ENCODE results near the gene SPACDR.

The SPACDR gene

GRCh38 chr7:100484673-100485045, 20.6 kb upstream of the SPACDR start:
- no peak for DNase-seq

DNA sequence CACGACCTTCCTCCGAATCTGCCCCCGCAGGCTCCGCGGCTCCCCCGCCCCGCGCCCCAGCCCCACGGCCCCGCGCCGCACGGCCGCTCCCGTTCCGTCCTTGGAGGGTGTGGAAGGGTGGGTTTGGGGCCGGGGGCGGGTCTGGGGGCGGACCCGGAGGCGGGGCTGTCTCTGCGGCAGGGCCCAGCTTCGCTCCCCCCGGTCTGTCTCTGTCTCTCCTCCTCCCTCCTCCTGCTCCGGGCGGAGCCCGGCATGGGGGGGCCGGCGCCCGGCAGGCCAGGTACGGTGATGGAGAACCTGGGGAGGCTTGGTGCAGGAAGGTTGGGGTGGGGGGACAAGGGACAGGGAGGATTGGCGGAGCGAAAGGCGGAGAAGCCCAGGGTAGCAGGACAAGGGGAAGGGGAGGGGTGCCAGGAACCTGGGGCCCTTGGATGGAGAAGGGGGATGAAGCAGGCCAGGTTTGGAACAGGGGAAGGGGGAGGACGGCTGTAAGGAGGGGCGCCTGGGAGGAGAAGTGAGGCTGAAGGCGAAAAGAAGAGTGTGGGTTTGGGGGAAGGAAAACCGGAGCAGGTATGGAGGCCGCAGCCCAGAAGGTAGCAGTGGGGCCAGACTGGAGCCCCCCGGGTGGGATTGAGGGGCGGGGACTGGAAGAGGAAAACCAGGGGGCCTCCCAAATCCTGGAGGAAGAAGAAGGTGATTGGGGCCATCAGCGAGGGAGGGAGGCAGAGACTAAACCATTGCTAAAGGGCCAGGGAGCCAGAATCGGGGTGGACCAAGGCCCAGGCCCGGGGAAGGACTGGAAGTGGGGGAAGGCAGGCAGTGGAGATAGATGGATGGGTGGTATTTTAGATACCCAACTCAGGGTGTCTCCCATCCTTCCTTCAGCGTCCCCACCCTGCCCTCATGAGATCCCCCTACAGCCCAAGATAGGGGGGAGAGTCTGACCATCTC, 19.9 kb upstream of the SPACDR start, which contains the start of gene NYAP1:
TSS of gene NYAP1 (plus strand) at position 206 of the 951 bp plus-strand sequence. CDS start 1,385 bp downstream, outside the sequence.
- no peak for DNase-seq

DNA sequence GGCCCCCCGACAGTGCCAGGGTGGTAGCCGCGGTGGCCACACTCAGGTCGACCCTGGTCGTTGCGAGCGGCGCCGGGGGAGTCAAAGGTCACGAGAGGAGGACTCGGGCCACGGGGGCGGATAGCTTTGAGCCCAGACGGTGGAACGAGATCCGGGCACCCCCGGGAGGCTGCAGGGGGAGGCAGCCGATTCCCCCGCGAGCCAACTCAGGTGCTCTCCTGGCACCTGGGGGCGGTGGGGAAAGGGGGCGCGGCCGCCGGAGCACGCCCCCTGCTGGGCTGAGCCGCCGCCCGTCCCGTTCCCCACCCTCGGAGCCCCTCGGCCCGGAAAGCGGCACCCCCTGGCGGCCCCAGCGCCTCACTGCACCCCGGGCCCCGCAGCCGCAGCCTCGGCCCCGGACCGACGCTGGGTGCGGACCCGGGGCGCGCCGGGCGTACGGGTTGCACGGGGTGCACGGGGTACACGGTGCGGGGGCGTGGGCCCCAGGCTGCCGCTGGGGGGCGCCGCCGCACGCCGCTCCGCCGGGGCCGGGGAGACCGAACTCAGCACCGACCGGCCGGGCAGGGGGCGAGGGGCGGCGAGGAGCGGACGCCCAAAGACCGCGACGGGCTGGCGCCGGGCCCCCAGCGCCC, 19.1 kb upstream of the SPACDR start:
- DNase-seq: no peak

- no peak for DNase-seq
Observed at GRCh38 chr7:100482728-100483089, 18.6 kb upstream of the SPACDR start.

DNA sequence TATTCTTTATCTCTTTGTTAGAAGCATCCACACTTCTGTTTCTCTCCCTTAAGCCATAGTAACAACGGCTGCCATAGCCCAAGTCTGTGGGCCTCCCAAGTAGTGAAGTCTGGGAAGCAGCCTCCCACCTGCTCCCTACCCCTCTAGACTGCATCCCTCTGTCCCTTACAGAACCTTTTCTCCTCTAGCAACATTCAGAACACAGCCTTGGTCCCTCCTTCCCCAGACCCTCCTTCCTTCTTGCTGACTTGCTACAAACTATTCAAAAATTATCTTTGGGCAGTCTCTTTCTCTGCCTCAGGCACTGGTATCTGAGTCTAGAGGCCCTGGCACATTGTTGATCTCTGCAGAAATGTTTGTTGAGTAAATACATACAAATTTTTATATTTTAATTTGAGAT, 17.4 kb upstream of the SPACDR start:
- no peak for DNase-seq

DNA sequence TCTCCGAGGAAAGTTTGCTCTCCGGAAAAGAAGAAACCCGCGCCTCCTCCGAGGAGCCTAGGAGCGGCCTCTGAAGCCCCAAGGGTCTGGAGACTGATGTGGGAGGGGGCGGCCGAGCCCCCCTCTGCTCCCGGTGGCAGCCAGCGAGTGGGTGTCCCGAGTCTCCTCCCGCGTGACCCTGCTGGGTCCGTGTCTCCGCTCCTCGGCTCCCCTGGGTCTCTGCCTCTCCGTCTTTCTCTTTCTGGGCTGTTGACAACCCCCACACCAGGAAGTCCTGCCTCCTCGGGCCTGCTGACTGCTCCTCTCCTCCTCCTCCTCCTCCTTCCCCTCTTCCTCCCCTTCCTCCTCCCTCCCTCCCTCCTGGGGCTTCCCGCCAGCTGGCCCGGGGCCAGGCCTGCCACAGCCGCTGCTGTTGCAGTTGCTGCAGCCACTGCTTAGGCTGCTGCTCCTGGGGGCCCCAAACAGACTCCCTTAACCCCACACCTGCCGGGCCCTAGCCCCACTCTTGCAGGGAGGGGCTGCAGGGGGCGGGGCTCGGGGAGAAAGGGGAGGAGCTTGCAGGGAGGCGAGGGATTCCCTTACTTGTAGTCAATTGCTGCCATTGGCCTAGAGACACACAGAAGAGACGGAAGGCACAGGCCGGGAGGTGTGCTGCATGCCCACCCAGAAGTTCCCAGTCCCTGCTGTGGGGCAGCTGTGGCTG, 15.0 kb upstream of the SPACDR start, which contains the start of gene TSC22D4:
TSS of gene TSC22D4 (minus strand) at position 257 of the 703 bp plus-strand sequence. CDS start 1,176 bp downstream, outside the sequence.
- DNase-seq: no peak

DNA sequence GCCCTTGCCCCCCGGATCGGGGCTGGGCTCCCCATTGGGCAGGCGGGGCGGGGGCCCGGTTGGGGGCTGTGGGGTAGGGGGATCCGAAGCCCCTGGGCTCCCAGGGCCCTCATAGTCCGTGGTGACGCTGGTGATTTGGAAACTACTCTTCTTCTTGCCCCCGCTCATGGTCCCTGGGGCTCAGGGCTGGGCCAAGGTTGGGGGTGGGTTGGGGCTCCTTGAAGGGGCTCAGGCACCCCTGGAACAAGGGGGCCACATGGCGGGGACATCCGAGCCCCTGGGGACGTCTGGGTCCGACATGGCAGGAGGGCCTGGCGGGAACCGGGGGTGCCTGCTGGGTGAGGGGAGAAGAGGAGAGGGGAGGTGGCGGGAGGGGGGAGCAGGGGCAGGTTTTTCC, 13.8 kb upstream of the SPACDR start:
- DNase-seq: no peak

DNA sequence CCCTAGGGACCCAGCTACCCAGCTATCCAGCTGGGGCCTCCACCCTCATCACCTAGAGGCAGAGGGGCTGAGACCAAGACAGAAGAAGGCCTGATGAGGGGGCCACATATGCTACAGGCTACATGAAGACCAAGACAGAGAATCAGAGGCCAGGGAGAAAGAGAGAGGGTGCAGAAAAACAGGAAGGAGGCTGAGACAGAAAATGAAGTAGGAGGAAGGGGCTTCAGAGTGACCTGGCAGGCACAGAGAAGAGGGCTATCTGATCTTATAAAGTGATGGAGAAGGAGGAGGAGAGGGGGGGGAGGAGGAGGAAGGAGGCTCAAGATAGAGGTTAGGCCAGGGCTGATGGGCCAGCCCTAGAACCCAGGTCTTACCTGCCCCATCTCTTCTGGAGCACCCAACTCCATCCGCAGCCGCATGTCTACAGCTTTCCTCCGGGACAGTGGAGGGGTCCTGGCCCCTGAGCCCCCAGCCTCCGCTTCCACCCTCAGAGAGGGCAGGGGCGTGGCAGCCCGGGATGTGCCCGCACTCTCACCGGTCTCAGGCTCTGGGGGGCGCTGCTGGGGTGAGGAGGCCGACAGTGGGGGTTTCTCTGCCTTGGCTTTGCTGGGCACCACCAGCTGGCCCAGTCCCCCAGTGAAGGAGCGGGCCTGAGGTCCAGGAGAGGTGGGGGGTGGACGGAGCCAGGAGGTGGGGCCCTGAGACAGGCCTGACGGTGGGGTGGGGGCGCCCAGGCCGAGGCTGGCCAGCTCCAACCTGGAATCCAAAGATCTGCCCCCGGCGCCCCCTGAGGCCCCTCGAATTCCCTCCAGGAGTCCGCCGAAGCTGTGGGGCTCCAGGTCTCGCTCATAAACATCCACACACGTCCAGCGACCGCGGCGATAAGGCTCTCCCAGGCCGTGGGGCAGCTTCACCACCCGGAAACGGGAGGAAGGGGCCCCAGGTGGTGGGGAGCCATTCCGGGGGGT, 13.1 kb upstream of the SPACDR start:
- DNase-seq: no peak

DNA sequence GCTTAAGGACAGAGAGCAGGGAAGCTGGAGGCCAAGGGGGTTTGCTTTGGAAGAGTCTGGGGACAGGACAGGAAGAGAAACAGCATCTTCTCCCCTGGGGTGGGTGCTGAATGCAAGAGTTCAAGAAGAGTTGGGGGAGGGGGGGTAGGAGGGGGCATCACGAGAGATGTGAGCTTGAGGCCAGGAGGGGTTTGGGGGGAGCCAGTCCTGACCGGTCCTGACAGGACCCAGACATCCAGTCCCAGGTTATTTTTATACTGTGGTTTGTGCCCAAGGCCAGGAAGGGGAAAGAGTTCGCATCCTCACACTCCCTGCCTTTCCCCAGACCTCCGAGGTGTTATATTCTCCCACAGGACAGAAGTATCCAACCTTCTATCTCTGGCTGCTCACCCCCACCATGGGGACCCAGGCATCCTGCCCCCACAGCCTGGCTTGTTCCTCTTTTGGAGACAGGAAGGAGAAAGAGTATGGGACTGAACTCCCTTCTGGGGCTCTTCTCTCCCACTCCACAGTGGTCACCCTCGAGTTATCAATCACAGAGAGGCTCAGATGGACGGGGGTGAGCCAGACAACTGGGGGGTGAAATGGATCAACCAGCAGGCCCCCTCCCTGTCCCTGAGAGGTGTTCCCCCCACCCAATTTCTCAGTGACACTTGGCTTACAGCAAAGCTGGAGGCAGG, 12.2 kb upstream of the SPACDR start:
- DNase-seq: no peak

DNA sequence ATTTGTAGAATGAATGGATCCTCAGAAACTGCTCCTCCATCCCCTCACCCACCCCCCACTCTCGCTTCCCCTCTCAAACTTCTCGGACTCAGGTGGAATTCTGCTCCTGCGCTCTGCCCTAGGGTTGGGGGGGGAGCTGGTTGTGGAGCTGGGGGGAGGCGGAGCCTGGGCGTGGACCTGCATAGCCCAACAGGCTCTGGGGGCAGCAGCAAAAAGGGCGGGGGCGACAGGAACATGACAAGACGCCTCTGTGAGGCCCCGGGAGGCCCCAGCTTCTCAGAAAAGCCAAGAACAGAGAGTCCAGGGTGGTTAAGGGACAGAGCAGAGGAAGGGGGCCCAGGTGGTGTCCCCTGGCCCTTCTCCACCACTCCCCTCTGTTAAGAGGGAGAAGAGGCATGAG, 11.5 kb upstream of the SPACDR start:
- DNase-seq: no peak

GRCh38 chr7:100472854-100473499, 8.9 kb upstream of the SPACDR start:
- no peak for DNase-seq

- DNase-seq: no peak
Observed at GRCh38 chr7:100472121-100472851, 8.2 kb upstream of the SPACDR start.

GRCh38 chr7:100471021-100471420, 7.0 kb upstream of the SPACDR start:
- no peak for DNase-seq

GRCh38 chr7:100469227-100470044, 5.4 kb upstream of the SPACDR start:
- peak; percentile 12 for DNase-seq

- DNase-seq: no peak
Observed at GRCh38 chr7:100467638-100468373, 3.7 kb upstream of the SPACDR start.

- DNase-seq: no peak
Observed at GRCh38 chr7:100466653-100467605, 2.9 kb upstream of the SPACDR start.

GRCh38 chr7:100465702-100466311, 1.7 kb upstream of the SPACDR start:
- no peak for DNase-seq
